Left ventricle myocardium inferior (tissue), 1 donor: Measurements from ENCODE around the gene MRPL53. TPM values are rescaled to one million over a fixed set of nuclear protein-coding genes. Genes with fewer than 3 reads are reported as not detected.

Experiments
- DNase-seq: peaks from one replicate; pipeline ENCODE4 v3.0.0-alpha.2; 2020
- H3K27ac ChIP-seq: fragments of 200-600 bp; replicated peaks from 2 replicates; pipeline ENCODE4 v1.8.0; 2021
- H3K27me3 ChIP-seq: fragments of 200-600 bp; 2 replicates; pipeline ENCODE4 v1.8.0; 2021; ENCODE audit warnings: low read depth
- H3K36me3 ChIP-seq: fragments of 200-600 bp; 2 replicates; pipeline ENCODE4 v1.8.0; 2021
- H3K4me1 ChIP-seq: fragments of 200-600 bp; 2 replicates; pipeline ENCODE4 v1.8.0; 2021
- H3K4me3 ChIP-seq: fragments of 200-600 bp; 2 replicates; pipeline ENCODE4 v1.8.0; 2021; ENCODE audit warnings: mild to moderate bottlenecking, moderate library complexity
- H3K9me3 ChIP-seq: fragments of 200-600 bp; replicated peaks from 2 replicates; pipeline ENCODE4 v1.8.0; 2021
- CTCF ChIP-seq: fragments of 200-600 bp; IDR thresholded peaks from 2 replicates; pipeline ENCODE4 v1.8.0; 2021; ENCODE audit warnings: antibody characterized with exemption, mild to moderate bottlenecking, borderline replicate concordance
- intact Hi-C: fragments of 100-400 bp; cut with micrococcal nuclease; formaldehyde crosslinking; loops from one replicate; pipeline ENCODE4 v1.11.0; 2022
- total RNA-seq: library from RNA; stranded (reverse); fragmentation: NEBNext Ultra II Directional; extraction: Animal tissue kit (Norgen Biotek cat#: 25700); gene quantifications from one replicate; pipeline ENCODE4 v1.2.1, GENCODE V29; 2021
- donor health status: DM: no; HTN: yes; CAD: no; lungs with severe emphysema.

Gene MRPL53
- total RNA-seq, 1 donor from 2014 or later: 176 TPM

- H3K4me1 ChIP-seq: no peaks in the 10 kb centered on the region
- intact Hi-C loops: no loop called here
- H3K36me3 ChIP-seq: peaks cover 75% of the 10 kb centered on the region
Measured at GRCh38 chr2:74428675-74429074, 43.8 kb downstream of the MRPL53 start.

GRCh38 chr2:74427551-74427950 lies 44.9 kb downstream of the MRPL53 start:
- DNase-seq: no peak
- H3K27ac ChIP-seq: no peak overlapping the region
- no peak overlapping the region for H3K4me3 ChIP-seq
- H3K9me3 ChIP-seq: no peaks in the 10 kb centered on the region
- no peaks in the 10 kb centered on the region for H3K27me3 ChIP-seq
- peaks cover 74% of the 10 kb centered on the region for H3K36me3 ChIP-seq
- H3K4me1 ChIP-seq: no peaks in the 10 kb centered on the region
- TF ChIP-seq CTCF: no peak
- intact Hi-C loops: no loop called here

More at GRCh38 chr2:74428675-74429074, 43.8 kb downstream of the MRPL53 start:
- no peak overlapping the region for H3K27ac ChIP-seq
- H3K27me3 ChIP-seq: no peaks in the 10 kb centered on the region
- no peak for DNase-seq
- no peak for TF ChIP-seq CTCF
- no peaks in the 10 kb centered on the region for H3K9me3 ChIP-seq
- no peak overlapping the region for H3K4me3 ChIP-seq

- peaks cover 10% of the 10 kb centered on the region for H3K4me1 ChIP-seq
- no peak overlapping the region for H3K4me3 ChIP-seq
- no peaks in the 10 kb centered on the region for H3K9me3 ChIP-seq
- intact Hi-C loops: no loop called here
- H3K27ac ChIP-seq: no peak overlapping the region
- H3K27me3 ChIP-seq: no peaks in the 10 kb centered on the region
- H3K36me3 ChIP-seq: peaks cover 63% of the 10 kb centered on the region
- TF ChIP-seq CTCF: no peak
- DNase-seq: no peak
Measured at GRCh38 chr2:74426181-74426758, 46.2 kb downstream of the MRPL53 start.

GRCh38 chr2:74425523-74425922 lies 47.0 kb downstream of the MRPL53 start:
- Histone ChIP-seq H3K9me3 (no peaks in the 10 kb centered on the region), H3K4me3 (no peak overlapping the region), H3K36me3 (peaks cover 55% of the 10 kb centered on the region), H3K27me3 (no peaks in the 10 kb centered on the region), H3K27ac (no peak overlapping the region), H3K4me1 (peaks cover 16% of the 10 kb centered on the region)
- intact Hi-C loops: no loop called here
- DNase-seq: no peak
- TF ChIP-seq CTCF: no peak

- no peaks in the 10 kb centered on the region for H3K9me3 ChIP-seq
- peaks cover 50% of the 10 kb centered on the region for H3K36me3 ChIP-seq
- no peak overlapping the region for H3K4me3 ChIP-seq
- intact Hi-C loops: no loop called here
- no peak for TF ChIP-seq CTCF
- H3K27ac ChIP-seq: no peak overlapping the region
- no peaks in the 10 kb centered on the region for H3K27me3 ChIP-seq
- peaks cover 16% of the 10 kb centered on the region for H3K4me1 ChIP-seq
- DNase-seq: no peak
Measured at GRCh38 chr2:74424995-74425406, 47.5 kb downstream of the MRPL53 start.
